IMR-90 (cell line): ENCODE measurements around the gene APEX1. TPM values are rescaled to one million over a fixed set of nuclear protein-coding genes. Genes with fewer than 3 reads are reported as not detected.

Experiments used
- ATAC-seq: fragments of 200-7000 bp; cut with Tn5 transposase; 2 replicates; pipeline ENCODE4 v1.9.1; 2020; ENCODE audit warnings: low read depth, mild to moderate bottlenecking, moderate library complexity
- BruUV-seq: library from RNA; stranded (reverse); fragments of 400-500 nt; replicated peaks from 2 replicates; lab custom pipeline; 2021; lab: Mats Ljungman, UMichigan
- CTCF ChIA-PET: fragments of 300-600 bp; formaldehyde crosslinking; extraction: SDS; loops from one replicate; lab custom pipeline; 2021; ENCODE audit warnings: antibody characterized with exemption; lab: Yijun Ruan, JAX
- POLR2A ChIA-PET: fragments of 300-600 bp; sonication (Branson Sonifier 250); formaldehyde crosslinking; loops from one replicate; lab custom pipeline; 2022; ENCODE audit warnings: antibody characterized with exemption; ENCODE audit not compliant: unreplicated experiment; lab: Charles Lee
- DNase-seq: peaks from one replicate; pipeline ENCODE4 v3.0.0; 2013
- H2AFZ ChIP-seq: replicated peaks from 2 replicates; pipeline ENCODE3; 2013; ENCODE audit warnings: low read length, mild to moderate bottlenecking; ENCODE audit not compliant: poor library complexity
- H2AK5ac ChIP-seq: 2 replicates; pipeline ENCODE4 v1.6.1; 2013; ENCODE audit warnings: low read depth, low read length, inconsistent platforms
- H2AK9ac ChIP-seq: replicated peaks from 2 replicates; pipeline ENCODE3; 2013; ENCODE audit warnings: mild to moderate bottlenecking, low read depth, low read length, moderate library complexity; ENCODE audit not compliant: poor library complexity
- H2BK120ac ChIP-seq: 2 replicates; pipeline ENCODE4 v1.6.1; 2013; ENCODE audit warnings: low read depth, low read length, inconsistent platforms
- H2BK15ac ChIP-seq: 3 replicates; pipeline ENCODE4 v1.6.1; 2013; ENCODE audit warnings: low read depth, low read length, inconsistent platforms
- H2BK20ac ChIP-seq: 2 replicates; pipeline ENCODE4 v1.6.1; 2013; ENCODE audit warnings: low read depth, mild to moderate bottlenecking, inconsistent platforms, low read length, moderate library complexity
- H2BK5ac ChIP-seq: 2 replicates; pipeline ENCODE4 v1.6.1; 2013; ENCODE audit warnings: mild to moderate bottlenecking, low read depth, low read length, inconsistent platforms; ENCODE audit not compliant: poor library complexity, severe bottlenecking
- H3K14ac ChIP-seq: replicated peaks from 2 replicates; pipeline ENCODE4 v1.6.1; 2013; ENCODE audit warnings: low read depth, low read length, inconsistent platforms
- H3K18ac ChIP-seq: 2 replicates; pipeline ENCODE4 v1.6.1; 2013; ENCODE audit warnings: low read depth, low read length, control low read depth
- H3K23ac ChIP-seq: 2 replicates; pipeline ENCODE4 v1.6.1; 2013; ENCODE audit warnings: low read depth, low read length, inconsistent platforms
- H3K27ac ChIP-seq: 2 replicates; pipeline ENCODE4 v1.5.1; 2013; ENCODE audit warnings: mild to moderate bottlenecking, control low read depth, low read length; ENCODE audit not compliant: insufficient read depth
- H3K27me3 ChIP-seq: 2 replicates; pipeline ENCODE4 v1.6.1; 2013; ENCODE audit warnings: low read length; ENCODE audit not compliant: control insufficient read depth, insufficient read depth
- H3K36me3 ChIP-seq: 2 replicates; pipeline ENCODE4 v1.6.1; 2013; ENCODE audit warnings: low read length, mixed read lengths; ENCODE audit not compliant: control insufficient read depth, insufficient read depth
- H3K4ac ChIP-seq: 2 replicates; pipeline ENCODE4 v1.6.1; 2013; ENCODE audit warnings: low read depth, low read length, inconsistent platforms
- H3K4me1 ChIP-seq: 2 replicates; pipeline ENCODE4 v1.6.1; 2013; ENCODE audit warnings: low read length, mixed read lengths; ENCODE audit not compliant: control insufficient read depth, insufficient read depth
- H3K4me2 ChIP-seq: 2 replicates; pipeline ENCODE4 v1.6.1; 2013; ENCODE audit warnings: low read depth, mild to moderate bottlenecking, control low read depth, low read length, moderate library complexity
- H3K4me3 ChIP-seq: 2 replicates; pipeline ENCODE4 v1.5.1; 2013; ENCODE audit warnings: low read depth, mild to moderate bottlenecking, control low read depth, low read length, moderate library complexity; ENCODE audit not compliant: insufficient read depth
- H3K56ac ChIP-seq: 2 replicates; pipeline ENCODE4 v1.6.1; 2013; ENCODE audit warnings: low read length, inconsistent platforms; ENCODE audit not compliant: insufficient read depth; ENCODE audit errors: extremely low read depth
- H3K79me1 ChIP-seq, 2 experiments: 2 replicates each; pipeline ENCODE4 v1.6.1; 2013; ENCODE audit warnings: low read length in 2 of 2, inconsistent platforms in 1 of 2, low read depth in 1 of 2
- H3K9ac ChIP-seq: 2 replicates; pipeline ENCODE4 v1.6.1; 2013; ENCODE audit warnings: low read depth, low read length, control low read depth
- H3K9me1 ChIP-seq: 2 replicates; pipeline ENCODE4 v1.6.1; 2013; ENCODE audit warnings: low read length, inconsistent platforms; ENCODE audit not compliant: insufficient read depth
- H3K9me3 ChIP-seq: 2 replicates; pipeline ENCODE4 v1.6.1; 2013; ENCODE audit warnings: low read length; ENCODE audit not compliant: control insufficient read depth, insufficient read depth
- H4K20me1 ChIP-seq: 2 replicates; pipeline ENCODE4 v1.6.1; 2013; ENCODE audit warnings: low read length, inconsistent platforms; ENCODE audit not compliant: insufficient read depth
- H4K5ac ChIP-seq: 2 replicates; pipeline ENCODE4 v1.6.1; 2013; ENCODE audit warnings: mild to moderate bottlenecking, low read depth, low read length, control low read depth
- H4K8ac ChIP-seq, 2 experiments: 2 replicates each; pipeline ENCODE4 v1.6.1; 2013; ENCODE audit warnings: low read depth in 2 of 2, low read length in 2 of 2, control low read depth in 1 of 2, inconsistent platforms in 1 of 2
- H4K91ac ChIP-seq: 2 replicates; pipeline ENCODE4 v1.6.1; 2013; ENCODE audit warnings: low read depth, low read length, inconsistent platforms; ENCODE audit not compliant: insufficient read depth
- CEBPB ChIP-seq: IDR thresholded peaks from 2 replicates; pipeline ENCODE4 v1.6.1; 2012; ENCODE audit warnings: low read depth, low read length, improper control_type of control experiment
- CHD1 ChIP-seq: IDR thresholded peaks from 2 replicates; pipeline ENCODE4 v1.6.1; 2012; ENCODE audit warnings: low read depth, low read length, improper control_type of control experiment
- ELK1 ChIP-seq: fragments of 150-350 bp; IDR thresholded peaks from 2 replicates; pipeline ENCODE4 v1.6.1; 2016; ENCODE audit warnings: low read depth, mild to moderate bottlenecking, low read length, moderate library complexity, borderline replicate concordance
- FOS ChIP-seq: fragments of 150-350 bp; IDR thresholded peaks from 2 replicates; pipeline ENCODE4 v1.6.1; 2016; ENCODE audit warnings: low read depth, low read length
- MAFK ChIP-seq: IDR thresholded peaks from 2 replicates; pipeline ENCODE4 v1.6.1; 2012; ENCODE audit warnings: low read depth, low read length, improper control_type of control experiment
- MAZ ChIP-seq: IDR thresholded peaks from 2 replicates; pipeline ENCODE4 v1.6.1; 2012; ENCODE audit warnings: low read depth, mild to moderate bottlenecking, low read length, improper control_type of control experiment, moderate library complexity, borderline replicate concordance
- MXI1 ChIP-seq: IDR thresholded peaks from 2 replicates; pipeline ENCODE4 v1.6.1; 2012; ENCODE audit warnings: low read depth, mild to moderate bottlenecking, low read length, moderate library complexity, borderline replicate concordance
- NFE2L2 ChIP-seq: fragments of 150-350 bp; IDR thresholded peaks from 2 replicates; pipeline ENCODE4 v1.6.1; 2016; ENCODE audit warnings: low read depth, mild to moderate bottlenecking, low read length
- POLR2A ChIP-seq: IDR thresholded peaks from 2 replicates; pipeline ENCODE4 v1.6.1; 2012; ENCODE audit warnings: mild to moderate bottlenecking, low read depth, low read length
- RAD21 ChIP-seq: IDR thresholded peaks from 2 replicates; pipeline ENCODE4 v1.6.1; 2012; ENCODE audit warnings: low read length, improper control_type of control experiment
- RFX5 ChIP-seq: IDR thresholded peaks from 2 replicates; pipeline ENCODE4 v1.8.0; 2012; ENCODE audit warnings: low read depth, mild to moderate bottlenecking, low read length, moderate library complexity
- SMC3 ChIP-seq: fragments of 150-350 bp; IDR thresholded peaks from 2 replicates; pipeline ENCODE4 v1.6.1; 2016; ENCODE audit warnings: low read depth, mild to moderate bottlenecking, antibody characterized with exemption, low read length, moderate library complexity
- WGBS, 2 experiments: methylation state at CpG; one replicate each; pipeline versions ENCODE4 v1.1.5 to v1.1.7; 2013; ENCODE audit warnings: missing lambda C conversion rate in 2 of 2; ENCODE audit not compliant: insufficient read length in 1 of 2; ENCODE audit errors: extremely low coverage in 2 of 2; 5-methylcytosine and 5-hydroxymethylcytosine counted together
- dilution Hi-C: fragments of 300-500 bp; cut with HindIII; formaldehyde crosslinking; loops from one replicate; pipeline ENCODE4 v1.14.3; 2018; ENCODE audit warnings: low sequenced_read_pairs; ENCODE audit not compliant: unreplicated experiment
- in situ Hi-C: fragments of 300-500 bp; cut with MboI; formaldehyde crosslinking; loops from 3 replicates; pipeline ENCODE4 v1.14.3; 2019; ENCODE audit warnings: low sequenced_read_pairs, inconsistent platforms, mixed read lengths
- intact Hi-C: fragments of 100-400 bp; cut with micrococcal nuclease; formaldehyde crosslinking; loops from 2 replicates; pipeline ENCODE4 v1.10.0; 2022
- polyA plus RNA-seq, 3 experiments: library from polyadenylated mRNA; depleted of rRNA; stranded (reverse); fragments of >200 nt; gene quantifications; 2 replicates each; pipeline ENCODE4 v1.2.3, GENCODE V29; 2012; ENCODE audit warnings: low replicate concordance in 1 of 3
- total RNA-seq: library from RNA; depleted of rRNA; stranded (reverse); fragments of >200 nt; gene quantifications from 2 replicates; pipeline ENCODE4 v1.2.3, GENCODE V29; 2012

APEX1 gene
- total and polyA plus RNA-seq, 2 of the 4 experiments (the other 2 are of a cell fraction), result 125 to 241 TPM

- Histone ChIP-seq H2BK15ac (no peak overlapping the region), H3K23ac (no peak overlapping the region), H3K4ac (no peak overlapping the region), H2AK9ac (no peak overlapping the region), H2AFZ (peak overlapping the region; percentile 88), H3K9ac (no peak overlapping the region), H4K20me1 (no peaks in the 10 kb centered on the region), H2AK5ac (no peak overlapping the region), H3K27me3 (no peaks in the 10 kb centered on the region), H2BK120ac (no peak overlapping the region), H3K14ac (no peak overlapping the region), H2BK20ac (no peak overlapping the region), H3K18ac (no peak overlapping the region), H3K79me1 (peaks cover 15 to 17% of the 10 kb centered on the region in 2 experiments), H2BK5ac (no peak overlapping the region), H3K4me3 (peak overlapping the region; percentile 88), H3K4me1 (peaks cover 4% of the 10 kb centered on the region; the same call in 1 of the 2 replicates), H4K8ac (no peak overlapping the region), H3K9me1 (peaks cover 7% of the 10 kb centered on the region), H3K9me3 (no peaks in the 10 kb centered on the region), H4K91ac (no peak overlapping the region), H4K5ac (no peak overlapping the region), H3K36me3 (no peaks in the 10 kb centered on the region), H3K27ac (no peak overlapping the region), H3K56ac (no peak overlapping the region), H3K4me2 (peak overlapping the region; percentile 95)
- ChIA-PET CTCF (no interaction called here), POLR2A (no interaction called here)
- ATAC-seq, result no peak
- in situ Hi-C loops, result loop anchor here (25.0 kb wide), 1 partner anchor 618 kb away; the partner anchor contains the start of gene ZNF219
- WGBS, 2 experiments, result no CpG with 5 or more reads among the region's 16 CpGs
- TF ChIP-seq ELK1 (no peak), CHD1 (no peak), POLR2A (no peak), NFE2L2 (no peak), MXI1 (no peak), RFX5 (no peak), CEBPB (no peak), SMC3 (no peak), RAD21 (no peak), MAZ (no peak), MAFK (no peak), FOS (no peak)
- BruUV-seq, result no TSS peak
- dilution Hi-C loops, result no loop called here
- no peak for DNase-seq
- intact Hi-C loops, result loop anchor here (5.0 kb wide), 1 partner anchor 63 kb away; no protein-coding TSS in a partner anchor
These were observed 13.8 kb downstream of the APEX1 start for GRCh38 chr14:20468764-20469241.
